Measurements from ENCODE around the gene SCMH1. TPM values are rescaled to one million over a fixed set of nuclear protein-coding genes. Genes with fewer than 3 reads are reported as not detected.

Gene SCMH1
- total RNA-seq, 2 experiments from 2014 or later = 47.0 to 47.7 TPM

- no peak overlapping the region for H3K4me3 ChIP-seq (ENCODE audit: low read depth, low read length, poor library complexity, severe bottlenecking)
- H3K9me2 ChIP-seq (ENCODE audit: insufficient read depth, low read length) = no peaks in the 10 kb centered on the region
- no peak overlapping the region for H3K4me2 ChIP-seq (ENCODE audit: low read length)
- ChIA-PET CTCF (ENCODE audit: unreplicated experiment) (no interaction called here), POLR2A (interaction anchor here (0.6 to 1.2 kb wide), 5 partner anchors 11 to 945 kb away, joined by 3 read pairs; no protein-coding TSS in a partner anchor)
- DNase-seq (ENCODE audit: low spot score) = no peak
- peaks cover 89% of the 10 kb centered on the region for H3K36me3 ChIP-seq (ENCODE audit: insufficient read depth, low read length)
- H3K9me3 ChIP-seq (ENCODE audit: low read length) = no peaks in the 10 kb centered on the region
- peaks cover 36% of the 10 kb centered on the region for H4K20me1 ChIP-seq (ENCODE audit: insufficient read depth, low read length)
- TF ChIP-seq, protein P1, sequence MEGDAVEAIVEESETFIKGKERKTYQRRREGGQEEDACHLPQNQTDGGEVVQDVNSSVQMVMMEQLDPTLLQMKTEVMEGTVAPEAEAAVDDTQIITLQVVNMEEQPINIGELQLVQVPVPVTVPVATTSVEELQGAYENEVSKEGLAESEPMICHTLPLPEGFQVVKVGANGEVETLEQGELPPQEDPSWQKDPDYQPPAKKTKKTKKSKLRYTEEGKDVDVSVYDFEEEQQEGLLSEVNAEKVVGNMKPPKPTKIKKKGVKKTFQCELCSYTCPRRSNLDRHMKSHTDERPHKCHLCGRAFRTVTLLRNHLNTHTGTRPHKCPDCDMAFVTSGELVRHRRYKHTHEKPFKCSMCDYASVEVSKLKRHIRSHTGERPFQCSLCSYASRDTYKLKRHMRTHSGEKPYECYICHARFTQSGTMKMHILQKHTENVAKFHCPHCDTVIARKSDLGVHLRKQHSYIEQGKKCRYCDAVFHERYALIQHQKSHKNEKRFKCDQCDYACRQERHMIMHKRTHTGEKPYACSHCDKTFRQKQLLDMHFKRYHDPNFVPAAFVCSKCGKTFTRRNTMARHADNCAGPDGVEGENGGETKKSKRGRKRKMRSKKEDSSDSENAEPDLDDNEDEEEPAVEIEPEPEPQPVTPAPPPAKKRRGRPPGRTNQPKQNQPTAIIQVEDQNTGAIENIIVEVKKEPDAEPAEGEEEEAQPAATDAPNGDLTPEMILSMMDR (conservative IDR thresholded peaks at IDR 0.05; ENCODE audit: low read length) = no peak
- no peak for TF ChIP-seq EZH2phosphoT487 (IDR thresholded peaks at IDR 0.05; ENCODE audit: borderline replicate concordance, low read depth, low read length)
- H3K4me1 ChIP-seq (ENCODE audit: insufficient read depth, low read length, poor library complexity, severe bottlenecking) = peaks cover 19% of the 10 kb centered on the region
- intact Hi-C loops (cut with micrococcal nuclease; ENCODE audit: unreplicated experiment) = no loop called here
- BruUV-seq (replicated peaks) = no TSS peak
- no peak overlapping the region for H2AFZ ChIP-seq (ENCODE audit: low read length)
- no peak overlapping the region for H3K27ac ChIP-seq (ENCODE audit: low read depth, low read length, poor library complexity, severe bottlenecking)
- H3K79me2 ChIP-seq (ENCODE audit: insufficient read depth, low read depth, low read length) = peaks cover 53% of the 10 kb centered on the region
These were observed 258.0 kb downstream of the SCMH1 start for GRCh38 chr1:40984066-40984465.

- Histone ChIP-seq H3K9me2 (ENCODE audit: insufficient read depth, low read length) (no peaks in the 10 kb centered on the region), H3K4me2 (ENCODE audit: low read length) (no peak overlapping the region), H4K20me1 (ENCODE audit: insufficient read depth, low read length) (peaks cover 36% of the 10 kb centered on the region), H3K4me3 (ENCODE audit: low read depth, low read length, poor library complexity, severe bottlenecking) (no peak overlapping the region), H2AFZ (ENCODE audit: low read length) (no peak overlapping the region), H3K36me3 (ENCODE audit: insufficient read depth, low read length) (peaks cover 81% of the 10 kb centered on the region), H3K27ac (ENCODE audit: low read depth, low read length, poor library complexity, severe bottlenecking) (no peak overlapping the region), H3K79me2 (ENCODE audit: insufficient read depth, low read depth, low read length) (peaks cover 53% of the 10 kb centered on the region), H3K4me1 (ENCODE audit: insufficient read depth, low read length, poor library complexity, severe bottlenecking) (peaks cover 25% of the 10 kb centered on the region), H3K9me3 (ENCODE audit: low read length) (no peaks in the 10 kb centered on the region)
- no peak for TF ChIP-seq EZH2phosphoT487 (IDR thresholded peaks at IDR 0.05; ENCODE audit: borderline replicate concordance, low read depth, low read length)
- TF ChIP-seq, protein P1 (conservative IDR thresholded peaks at IDR 0.05; ENCODE audit: low read length) = no peak
- POLR2A ChIA-PET = interaction anchor here (0.8 to 1.0 kb wide), 2 partner anchors 10 to 12 kb away, joined by 3 read pairs; no protein-coding TSS in a partner anchor
- intact Hi-C loops (cut with micrococcal nuclease; ENCODE audit: unreplicated experiment) = no loop called here
- DNase-seq (ENCODE audit: low spot score) = no peak
- CTCF ChIA-PET (ENCODE audit: unreplicated experiment) = no interaction called here
- no TSS peak for BruUV-seq (replicated peaks)
These were observed 258.8 kb downstream of the SCMH1 start for GRCh38 chr1:40983286-40983685.

- Histone ChIP-seq H3K27ac (ENCODE audit: low read depth, low read length, poor library complexity, severe bottlenecking) (no peak overlapping the region), H3K9me3 (ENCODE audit: low read length) (no peaks in the 10 kb centered on the region), H3K36me3 (ENCODE audit: insufficient read depth, low read length) (peaks cover 76% of the 10 kb centered on the region), H2AFZ (ENCODE audit: low read length) (no peak overlapping the region), H3K4me1 (ENCODE audit: insufficient read depth, low read length, poor library complexity, severe bottlenecking) (peaks cover 25% of the 10 kb centered on the region), H3K79me2 (ENCODE audit: insufficient read depth, low read depth, low read length) (peaks cover 53% of the 10 kb centered on the region), H3K4me3 (ENCODE audit: low read depth, low read length, poor library complexity, severe bottlenecking) (no peak overlapping the region), H3K9me2 (ENCODE audit: insufficient read depth, low read length) (no peaks in the 10 kb centered on the region), H4K20me1 (ENCODE audit: insufficient read depth, low read length) (peaks cover 36% of the 10 kb centered on the region), H3K4me2 (ENCODE audit: low read length) (peak overlapping the region; percentile 29; the same call in 1 of the 2 replicates)
- intact Hi-C loops (cut with micrococcal nuclease; ENCODE audit: unreplicated experiment) = no loop called here
- no peak for DNase-seq (ENCODE audit: low spot score)
- ChIA-PET CTCF (ENCODE audit: unreplicated experiment) (no interaction called here), POLR2A (interaction anchor here (0.5 to 1.0 kb wide), 4 partner anchors 10 to 21 kb away, joined by 3 read pairs; no protein-coding TSS in a partner anchor)
- TF ChIP-seq, protein P1 (conservative IDR thresholded peaks at IDR 0.05; ENCODE audit: low read length) = no peak
- no peak for TF ChIP-seq EZH2phosphoT487 (IDR thresholded peaks at IDR 0.05; ENCODE audit: borderline replicate concordance, low read depth, low read length)
- no TSS peak for BruUV-seq (replicated peaks)
These were observed 259.4 kb downstream of the SCMH1 start for GRCh38 chr1:40982721-40983120.

Measured in OCI-LY7 (cell line).